HFFc6 (cell line): Measurements from ENCODE around the gene CHRNA3. TPM values are rescaled to one million over a fixed set of nuclear protein-coding genes. Genes with fewer than 3 reads are reported as not detected.

ENCODE experiments used
- DNase-seq: peaks from one replicate; pipeline ENCODE4 v3.0.0-alpha.2; 2018
- H3K27ac Mint-ChIP-seq: 2 replicates; pipeline ENCODE4 v1.8.0; 2020; ENCODE audit warnings: mild to moderate bottlenecking, mixed read lengths
- H3K27me3 Mint-ChIP-seq: 2 replicates; pipeline ENCODE4 v1.8.0; 2021; ENCODE audit warnings: mild to moderate bottlenecking, moderate library complexity, mixed read lengths; ENCODE audit not compliant: insufficient read depth
- H3K36me3 Mint-ChIP-seq: 2 replicates; pipeline ENCODE4 v1.8.0; 2021; ENCODE audit warnings: low read depth, mixed read lengths
- H3K4me1 Mint-ChIP-seq: 2 replicates; pipeline ENCODE4 v1.8.0; 2020; ENCODE audit warnings: low read depth, mixed read lengths
- H3K4me3 Mint-ChIP-seq: 2 replicates; pipeline ENCODE4 v1.8.0; 2020; ENCODE audit warnings: mild to moderate bottlenecking, moderate library complexity, mixed read lengths
- H3K9me3 Mint-ChIP-seq: 2 replicates; pipeline ENCODE4 v1.8.0; 2020; ENCODE audit warnings: mild to moderate bottlenecking, mixed read lengths
- CTCF ChIP-seq: fragments of 200-600 bp; sonication (generic); IDR thresholded peaks from 2 replicates; pipeline ENCODE4 v1.5.0; 2021; ENCODE audit warnings: antibody characterized with exemption, mild to moderate bottlenecking
- total RNA-seq, 6 experiments: library from RNA; stranded (reverse); fragmentation: NEBNext Ultra II Directional; extraction: Animal tissue kit (Norgen Biotek cat#: 25700); gene quantifications; 2 replicates in 1 of 6; 3 replicates in 5 of 6; pipeline ENCODE4 v1.2.3, GENCODE V29; 2021

The CHRNA3 gene
- total RNA-seq, 6 experiments from 2014 or later, result not detected

- H3K27ac Mint-ChIP-seq, result no peak overlapping the region
- no peak for DNase-seq
- TF ChIP-seq CTCF, result no peak
- peaks cover 31% of the 10 kb centered on the region for H3K27me3 Mint-ChIP-seq
- no peaks in the 10 kb centered on the region for H3K4me1 Mint-ChIP-seq
- no peak overlapping the region for H3K4me3 Mint-ChIP-seq
- H3K36me3 Mint-ChIP-seq, result no peaks in the 10 kb centered on the region
- H3K9me3 Mint-ChIP-seq, result no peaks in the 10 kb centered on the region
Observed at GRCh38 chr15:78651930-78652615, 31.3 kb upstream of the CHRNA3 start.

- no peaks in the 10 kb centered on the region for H3K4me1 Mint-ChIP-seq
Observed at GRCh38 chr15:78651007-78651406, 30.2 kb upstream of the CHRNA3 start.

GRCh38 chr15:78650022-78650421 lies 29.2 kb upstream of the CHRNA3 start:
- peaks cover 27% of the 10 kb centered on the region for H3K27me3 Mint-ChIP-seq
- TF ChIP-seq CTCF, result no peak
- DNase-seq, result no peak
- no peak overlapping the region for H3K4me3 Mint-ChIP-seq
- no peaks in the 10 kb centered on the region for H3K9me3 Mint-ChIP-seq
- no peak overlapping the region for H3K27ac Mint-ChIP-seq
- no peaks in the 10 kb centered on the region for H3K4me1 Mint-ChIP-seq
- H3K36me3 Mint-ChIP-seq, result no peaks in the 10 kb centered on the region

More at GRCh38 chr15:78651007-78651406, 30.2 kb upstream of the CHRNA3 start:
- H3K36me3 Mint-ChIP-seq, result no peaks in the 10 kb centered on the region
- H3K4me3 Mint-ChIP-seq, result no peak overlapping the region
- H3K27me3 Mint-ChIP-seq, result peaks cover 26% of the 10 kb centered on the region
- no peak for TF ChIP-seq CTCF
- no peak overlapping the region for H3K27ac Mint-ChIP-seq
- no peak for DNase-seq
- H3K9me3 Mint-ChIP-seq, result no peaks in the 10 kb centered on the region

- H3K9me3 Mint-ChIP-seq, result no peaks in the 10 kb centered on the region
- no peak overlapping the region for H3K27ac Mint-ChIP-seq
- H3K36me3 Mint-ChIP-seq, result no peaks in the 10 kb centered on the region
- H3K4me1 Mint-ChIP-seq, result no peaks in the 10 kb centered on the region
- no peak overlapping the region for H3K4me3 Mint-ChIP-seq
- no peak for TF ChIP-seq CTCF
- no peak for DNase-seq
- H3K27me3 Mint-ChIP-seq, result peaks cover 24% of the 10 kb centered on the region
Observed at GRCh38 chr15:78645009-78645408, 24.2 kb upstream of the CHRNA3 start.

GRCh38 chr15:78642331-78642730 lies 21.5 kb upstream of the CHRNA3 start:
- Mint-ChIP-seq H3K9me3 (no peaks in the 10 kb centered on the region), H3K27me3 (peaks cover 22% of the 10 kb centered on the region)

More at GRCh38 chr15:78642331-78642730, 21.5 kb upstream of the CHRNA3 start:
- Mint-ChIP-seq H3K4me3 (no peak overlapping the region), H3K4me1 (no peaks in the 10 kb centered on the region), H3K27ac (no peak overlapping the region), H3K36me3 (no peaks in the 10 kb centered on the region)
- DNase-seq, result no peak
- TF ChIP-seq CTCF, result no peak
